Stomach smooth muscle (tissue), 2 donors: ENCODE measurements around the gene NUDT16L1.

ENCODE experiments used
- H3K27ac ChIP-seq: one replicate; pipeline ENCODE4 v1.7.0; 2013; ENCODE audit warnings: mild to moderate bottlenecking, low read length, inconsistent platforms
- H3K27me3 ChIP-seq, 2 donors: one replicate each; pipeline ENCODE4 v1.7.0; 2013; ENCODE audit warnings: low read length in 2 of 2; ENCODE audit not compliant: insufficient read depth in 2 of 2, control insufficient read depth in 1 of 2
- H3K36me3 ChIP-seq, 2 donors: one replicate each; pipeline ENCODE4 v1.7.0; 2013; ENCODE audit warnings: low read length in 2 of 2; ENCODE audit not compliant: control insufficient read depth in 2 of 2, insufficient read depth in 2 of 2
- H3K4me1 ChIP-seq: one replicate; pipeline ENCODE4 v1.7.0; 2013; ENCODE audit warnings: low read length; ENCODE audit not compliant: control insufficient read depth, insufficient read depth
- H3K4me3 ChIP-seq, 2 donors: one replicate each; pipeline ENCODE4 v1.7.0; 2013; ENCODE audit warnings: low read length in 2 of 2
- H3K9ac ChIP-seq, 2 donors: one replicate each; pipeline ENCODE4 v1.7.0; 2013; ENCODE audit warnings: low read length in 2 of 2, mild to moderate bottlenecking in 1 of 2
- H3K9me3 ChIP-seq, 2 donors: one replicate each; pipeline ENCODE4 v1.7.0; 2013; ENCODE audit warnings: low read length in 2 of 2; ENCODE audit not compliant: control insufficient read depth in 2 of 2
- donor health status: healthy.
- donor health status: Pancreatic carcinoma.

The NUDT16L1 gene

DNA sequence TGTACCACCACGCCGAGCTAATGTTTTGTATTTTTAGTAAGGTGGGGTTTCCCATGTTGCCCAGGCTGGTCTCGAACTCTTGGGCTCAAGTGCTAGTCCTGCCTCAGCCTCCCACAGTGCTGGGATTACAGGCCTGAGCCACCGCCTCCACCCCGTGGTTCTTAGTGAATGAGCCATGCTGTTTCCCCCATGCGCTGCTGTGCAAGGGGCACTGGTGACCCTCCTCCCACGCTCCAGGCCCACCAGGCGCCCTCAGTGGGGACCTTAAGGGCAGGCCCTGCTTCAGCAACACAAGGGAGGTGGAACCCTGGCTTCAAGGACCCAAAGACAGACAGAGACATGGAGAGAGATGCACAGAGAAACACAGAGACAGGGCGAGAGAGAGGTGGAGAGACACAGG is 15.4 kb upstream of the NUDT16L1 start:
- H3K9me3 ChIP-seq: no peaks in the 10 kb centered on the region
- peaks cover 9 to 22% of the 10 kb centered on the region in 2 donors for H3K36me3 ChIP-seq
- peaks cover 5% of the 10 kb centered on the region for H3K4me1 ChIP-seq
- no peak overlapping the region for H3K9ac ChIP-seq
- no peak overlapping the region for H3K27ac ChIP-seq
- H3K27me3 ChIP-seq: no peaks in the 10 kb centered on the region
- no peak overlapping the region for H3K4me3 ChIP-seq

GRCh38 chr16:4678596-4678995 is 14.8 kb upstream of the NUDT16L1 start:
- Histone ChIP-seq H3K4me1 (peaks cover 5% of the 10 kb centered on the region), H3K9ac (no peak overlapping the region), H3K27ac (no peak overlapping the region)

GRCh38 chr16:4679156-4679849 is 14.1 kb upstream of the NUDT16L1 start:
- peaks cover 19 to 22% of the 10 kb centered on the region in 2 donors for H3K36me3 ChIP-seq
- peaks cover 5% of the 10 kb centered on the region for H3K4me1 ChIP-seq
- peak overlapping the region in 1 of 2 donors; percentile 52 for H3K4me3 ChIP-seq
- no peaks in the 10 kb centered on the region for H3K9me3 ChIP-seq
- no peak overlapping the region for H3K27ac ChIP-seq
- H3K9ac ChIP-seq: no peak overlapping the region
- H3K27me3 ChIP-seq: no peaks in the 10 kb centered on the region

More at GRCh38 chr16:4678596-4678995, 14.8 kb upstream of the NUDT16L1 start:
- Histone ChIP-seq H3K27me3 (no peaks in the 10 kb centered on the region), H3K4me3 (no peak overlapping the region), H3K36me3 (peaks cover 14 to 19% of the 10 kb centered on the region in 2 donors), H3K9me3 (no peaks in the 10 kb centered on the region)

GRCh38 chr16:4679850-4680636 is 13.3 kb upstream of the NUDT16L1 start:
- Histone ChIP-seq H3K4me1 (peaks cover 5% of the 10 kb centered on the region), H3K36me3 (peaks cover 20 to 26% of the 10 kb centered on the region in 2 donors), H3K4me3 (peak overlapping the region in 1 of 2 donors; percentile 52), H3K27ac (peak overlapping the region; percentile 37), H3K27me3 (no peaks in the 10 kb centered on the region), H3K9ac (peak overlapping the region in 1 of 2 donors; percentile 15), H3K9me3 (no peaks in the 10 kb centered on the region)

DNA sequence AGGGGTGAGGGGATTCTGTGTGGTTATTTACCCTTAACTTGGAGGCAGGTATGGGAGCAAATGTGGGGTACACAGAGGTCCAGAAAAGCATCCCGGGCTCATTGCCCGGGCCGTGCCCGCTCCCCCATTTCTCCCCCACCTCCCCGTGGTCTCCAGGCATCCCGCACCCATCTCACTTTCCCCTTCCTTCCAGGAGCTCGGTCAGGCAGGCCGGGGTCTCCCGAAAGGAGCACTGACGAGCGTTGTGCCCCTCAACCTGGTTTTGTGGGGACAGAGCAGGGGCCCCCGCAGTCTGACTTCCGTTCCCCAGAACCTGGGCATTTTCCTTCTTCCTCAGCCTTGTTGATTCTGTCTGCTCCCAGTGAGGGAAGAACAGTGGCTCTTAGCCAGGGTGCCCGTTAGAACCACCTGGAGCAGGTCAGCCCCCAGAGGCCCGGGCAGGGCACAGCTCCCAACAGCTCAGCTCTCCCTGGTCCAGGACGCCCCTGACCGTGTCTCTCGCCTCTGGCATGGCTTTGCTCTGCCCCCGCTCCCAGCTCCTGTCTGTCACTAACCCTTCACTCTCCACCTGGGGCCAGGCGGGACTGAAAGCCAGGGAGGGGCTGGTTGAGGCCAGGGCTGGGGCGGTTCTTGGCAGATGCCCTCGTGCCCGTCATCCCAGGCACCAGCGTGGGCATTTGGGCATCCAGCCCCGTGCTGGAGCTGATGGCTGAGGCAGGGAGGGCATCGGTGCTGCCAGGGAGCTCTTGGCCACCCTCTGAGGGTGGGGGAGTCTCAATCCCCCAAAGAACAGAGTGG is 12.5 kb upstream of the NUDT16L1 start:
- peaks cover 5% of the 10 kb centered on the region for H3K4me1 ChIP-seq
- H3K9ac ChIP-seq: peak overlapping the region in 1 of 2 donors; percentile 15
- no peaks in the 10 kb centered on the region for H3K27me3 ChIP-seq
- H3K9me3 ChIP-seq: no peaks in the 10 kb centered on the region
- peaks cover 17 to 30% of the 10 kb centered on the region in 2 donors for H3K36me3 ChIP-seq
- H3K4me3 ChIP-seq: peak overlapping the region in 1 of 2 donors; percentile 40
- H3K27ac ChIP-seq: peak overlapping the region; percentile 37

DNA sequence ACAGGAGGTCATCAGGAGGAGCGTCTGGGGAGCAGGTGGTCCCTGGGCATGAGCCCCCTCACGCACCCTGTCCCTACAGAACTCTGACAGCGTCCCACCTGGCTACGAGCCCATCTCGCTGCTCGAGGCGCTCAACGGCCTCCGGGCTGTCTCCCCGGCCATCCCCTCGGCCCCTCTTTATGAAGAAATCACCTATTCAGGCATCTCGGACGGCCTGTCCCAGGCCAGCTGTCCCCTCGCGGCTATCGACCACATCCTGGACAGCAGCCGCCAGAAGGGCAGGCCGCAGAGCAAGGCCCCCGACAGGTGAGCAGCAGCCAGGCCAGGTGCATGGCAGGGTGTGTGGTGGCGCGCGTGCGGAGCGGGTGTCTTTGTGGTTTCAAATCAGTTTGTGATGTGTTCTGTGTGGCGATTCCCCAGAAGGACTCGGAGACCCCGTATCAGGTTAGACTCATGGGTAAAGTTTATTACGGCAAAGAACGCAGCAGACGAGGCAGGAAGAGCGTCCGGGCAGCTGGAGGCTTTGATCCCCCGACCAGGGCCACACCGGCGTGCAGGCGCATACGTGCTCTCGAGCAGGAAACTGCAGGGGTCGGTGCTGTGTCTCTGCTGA is 11.8 kb upstream of the NUDT16L1 start:
- Histone ChIP-seq H3K36me3 (peaks cover 14 to 30% of the 10 kb centered on the region in 2 donors), H3K9me3 (no peaks in the 10 kb centered on the region), H3K4me3 (no peak overlapping the region), H3K27me3 (no peaks in the 10 kb centered on the region), H3K9ac (no peak overlapping the region), H3K27ac (no peak overlapping the region), H3K4me1 (peaks cover 5% of the 10 kb centered on the region)

DNA sequence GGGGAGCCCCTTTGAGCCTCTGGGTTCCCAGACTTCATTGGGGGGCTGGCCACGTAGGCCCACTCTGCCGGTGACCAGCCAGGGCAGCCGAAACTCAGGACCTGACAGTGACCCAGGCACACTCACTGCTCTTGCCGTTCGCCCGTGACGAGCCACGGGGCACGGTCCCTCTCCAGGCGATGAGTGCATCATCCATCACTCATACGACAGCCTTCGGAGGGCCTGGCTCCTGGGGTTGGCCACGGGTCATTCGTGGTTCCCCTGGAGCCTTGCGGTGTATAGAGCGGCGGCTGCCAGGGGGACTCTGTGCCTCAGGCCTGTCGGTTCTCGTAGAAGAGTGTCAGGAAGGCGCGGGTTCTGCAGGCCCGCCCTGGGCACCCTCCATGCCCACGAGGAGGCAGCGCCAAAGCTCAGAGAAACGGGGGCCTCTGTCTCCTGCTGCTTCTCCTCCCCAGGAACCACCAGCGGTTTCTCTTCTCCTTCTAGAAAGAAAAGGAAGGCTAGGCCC is 11.2 kb upstream of the NUDT16L1 start:
- Histone ChIP-seq H3K27me3 (no peaks in the 10 kb centered on the region), H3K4me3 (no peak overlapping the region), H3K4me1 (peaks cover 5% of the 10 kb centered on the region), H3K9ac (no peak overlapping the region), H3K36me3 (peaks cover 11 to 34% of the 10 kb centered on the region in 2 donors), H3K9me3 (no peaks in the 10 kb centered on the region), H3K27ac (peak overlapping the region; percentile 24)

- Histone ChIP-seq H3K27ac (peak overlapping the region; percentile 24), H3K36me3 (peaks cover 11 to 30% of the 10 kb centered on the region in 2 donors), H3K9me3 (no peaks in the 10 kb centered on the region), H3K4me3 (peak overlapping the region; percentile 35 to 40), H3K9ac (no peak overlapping the region), H3K27me3 (no peaks in the 10 kb centered on the region), H3K4me1 (peaks cover 5% of the 10 kb centered on the region)
Observed at GRCh38 chr16:4682616-4683254, 10.6 kb upstream of the NUDT16L1 start.

GRCh38 chr16:4683255-4684057 is 9.9 kb upstream of the NUDT16L1 start:
- peaks cover 5% of the 10 kb centered on the region for H3K4me1 ChIP-seq
- no peak overlapping the region for H3K9ac ChIP-seq
- no peaks in the 10 kb centered on the region for H3K27me3 ChIP-seq
- no peak overlapping the region for H3K4me3 ChIP-seq
- no peaks in the 10 kb centered on the region for H3K9me3 ChIP-seq
- peaks cover 11 to 29% of the 10 kb centered on the region in 2 donors for H3K36me3 ChIP-seq
- peak overlapping the region; percentile 24 for H3K27ac ChIP-seq
